Measurements from ENCODE around the gene HERPUD1. TPM values are rescaled to one million over a fixed set of nuclear protein-coding genes. Genes with fewer than 3 reads are reported as not detected.

HERPUD1 gene
- total RNA-seq, 3 donors from 2014 or later (not counting 1 experiment from before 2014, with no cell fraction given) = 181 to 266 (median 243) TPM

DNA sequence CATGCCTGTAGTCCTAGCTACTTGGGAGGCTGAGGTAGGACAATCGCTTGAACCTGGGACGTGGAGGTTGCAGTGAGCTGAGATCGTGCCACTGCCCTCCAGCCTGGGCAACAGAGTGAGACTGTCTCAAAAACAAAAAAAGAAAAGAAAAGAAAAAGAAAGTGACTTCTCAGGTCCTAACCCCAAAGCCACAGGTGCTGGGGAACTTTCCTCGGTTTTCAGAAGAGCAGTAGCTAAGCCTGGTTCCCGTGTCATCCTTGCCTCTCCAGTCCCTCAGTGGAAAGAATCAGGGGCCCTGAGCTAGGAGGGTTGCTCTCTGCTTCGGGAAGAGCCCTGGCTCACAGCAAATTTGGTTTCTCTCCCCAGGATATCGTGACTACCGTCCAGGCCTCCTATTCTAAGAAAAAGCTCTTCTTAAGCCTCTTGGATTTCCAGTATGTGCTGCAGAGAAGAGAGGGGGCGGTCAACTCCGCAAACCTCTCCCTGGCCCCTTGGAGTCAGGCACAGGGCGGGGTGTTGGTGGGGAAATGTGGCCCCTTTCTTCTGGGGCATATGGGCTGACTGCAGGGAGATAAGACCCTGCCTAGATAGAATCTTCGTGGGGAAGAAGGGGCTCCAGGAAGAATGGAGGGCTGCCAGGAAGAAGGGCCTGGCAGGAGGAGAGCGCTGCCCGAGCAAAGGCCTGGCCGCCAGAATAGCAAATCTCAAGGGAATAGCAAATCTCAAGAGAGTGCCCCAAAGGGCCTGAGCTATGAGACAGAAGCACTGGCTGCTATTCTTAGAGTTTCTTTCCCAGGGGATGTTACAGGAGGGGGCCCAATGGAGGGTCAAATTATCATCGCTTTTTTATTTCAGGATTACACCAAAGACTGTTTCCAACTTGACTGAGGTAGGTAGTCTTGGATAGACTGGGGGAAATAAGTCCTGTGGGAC is 49.1 kb downstream of the HERPUD1 start:
- peaks cover 0 to 6% of the 10 kb centered on the region in 2 donors for H3K27me3 Mint-ChIP-seq (ENCODE audit: low read depth in 2 of 2)
- TF ChIP-seq, protein P1, sequence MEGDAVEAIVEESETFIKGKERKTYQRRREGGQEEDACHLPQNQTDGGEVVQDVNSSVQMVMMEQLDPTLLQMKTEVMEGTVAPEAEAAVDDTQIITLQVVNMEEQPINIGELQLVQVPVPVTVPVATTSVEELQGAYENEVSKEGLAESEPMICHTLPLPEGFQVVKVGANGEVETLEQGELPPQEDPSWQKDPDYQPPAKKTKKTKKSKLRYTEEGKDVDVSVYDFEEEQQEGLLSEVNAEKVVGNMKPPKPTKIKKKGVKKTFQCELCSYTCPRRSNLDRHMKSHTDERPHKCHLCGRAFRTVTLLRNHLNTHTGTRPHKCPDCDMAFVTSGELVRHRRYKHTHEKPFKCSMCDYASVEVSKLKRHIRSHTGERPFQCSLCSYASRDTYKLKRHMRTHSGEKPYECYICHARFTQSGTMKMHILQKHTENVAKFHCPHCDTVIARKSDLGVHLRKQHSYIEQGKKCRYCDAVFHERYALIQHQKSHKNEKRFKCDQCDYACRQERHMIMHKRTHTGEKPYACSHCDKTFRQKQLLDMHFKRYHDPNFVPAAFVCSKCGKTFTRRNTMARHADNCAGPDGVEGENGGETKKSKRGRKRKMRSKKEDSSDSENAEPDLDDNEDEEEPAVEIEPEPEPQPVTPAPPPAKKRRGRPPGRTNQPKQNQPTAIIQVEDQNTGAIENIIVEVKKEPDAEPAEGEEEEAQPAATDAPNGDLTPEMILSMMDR (IDR thresholded peaks at IDR 0.05) = no peak
- ATAC-seq (no peak), DNase-seq (no peak)
- no peak overlapping the region for H3K4me3 ChIP-seq (ENCODE audit: low read length)
- H3K9me3 Mint-ChIP-seq = no peaks in the 10 kb centered on the region
- peaks cover 19 to 20% of the 10 kb centered on the region in 2 donors for H3K4me1 Mint-ChIP-seq
- H3K27ac ChIP-seq (ENCODE audit: low read length) = no peak overlapping the region
- no peaks in the 10 kb centered on the region for H3K9me3 ChIP-seq (ENCODE audit: control insufficient read depth, insufficient read depth, low read length)
- H3K36me3 Mint-ChIP-seq = no peaks in the 10 kb centered on the region
- intact Hi-C loops (cut with micrococcal nuclease) = no loop called here
- H3K36me3 ChIP-seq (ENCODE audit: control insufficient read depth, insufficient read depth, low read length) = no peaks in the 10 kb centered on the region
- WGBS (ENCODE audit: insufficient coverage) = 61% methylated on average over 16 of the region's 16 CpGs
- peaks cover 23% of the 10 kb centered on the region for H3K4me1 ChIP-seq (ENCODE audit: control insufficient read depth, insufficient read depth, low read length)
- H3K27me3 ChIP-seq (ENCODE audit: control insufficient read depth, insufficient read depth, low read length) = no peaks in the 10 kb centered on the region
- H3K27ac Mint-ChIP-seq = peak overlapping the region in 1 of 2 donors; percentile 38
- H3K4me3 Mint-ChIP-seq = no peak overlapping the region

DNA sequence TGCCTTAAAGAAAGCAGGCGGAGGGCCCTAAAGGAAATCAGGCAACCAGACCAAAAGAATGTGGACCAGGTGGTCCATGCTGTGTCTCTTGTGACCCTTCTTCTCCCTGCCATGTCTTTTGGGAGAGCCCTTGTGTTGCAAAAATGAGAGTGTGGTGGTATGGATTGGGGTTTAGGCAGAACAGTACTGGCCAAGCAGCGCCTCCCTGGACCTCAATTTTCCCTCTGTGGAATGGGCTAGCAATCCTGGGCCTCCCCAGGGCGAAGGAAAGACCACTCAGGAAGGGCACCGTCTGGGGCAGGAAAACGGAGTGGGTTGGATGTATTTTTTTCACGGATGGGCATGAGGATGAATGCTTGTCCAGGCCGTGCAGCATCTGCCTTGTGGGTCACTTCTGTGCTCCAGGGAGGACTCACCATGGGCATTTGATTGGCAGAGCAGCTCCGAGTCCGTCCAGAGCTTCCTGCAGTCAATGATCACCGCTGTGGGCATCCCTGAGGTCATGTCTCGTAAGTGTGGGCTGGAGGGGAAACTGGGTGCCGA is 49.9 kb downstream of the HERPUD1 start:
- TF ChIP-seq, protein P1 (IDR thresholded peaks at IDR 0.05) = no peak
- ATAC-seq (no peak), DNase-seq (no peak)
- H3K36me3 Mint-ChIP-seq = no peaks in the 10 kb centered on the region
- H3K27ac ChIP-seq (ENCODE audit: low read length) = no peak overlapping the region
- no peak overlapping the region for H3K27ac Mint-ChIP-seq
- intact Hi-C loops (cut with micrococcal nuclease) = no loop called here
- peaks cover 0 to 3% of the 10 kb centered on the region in 2 donors for H3K27me3 Mint-ChIP-seq (ENCODE audit: low read depth in 2 of 2)
- no peak overlapping the region for H3K4me3 Mint-ChIP-seq
- H3K4me1 Mint-ChIP-seq = peaks cover 19 to 20% of the 10 kb centered on the region in 2 donors
- H3K27me3 ChIP-seq (ENCODE audit: control insufficient read depth, insufficient read depth, low read length) = no peaks in the 10 kb centered on the region
- no peaks in the 10 kb centered on the region for H3K9me3 ChIP-seq (ENCODE audit: control insufficient read depth, insufficient read depth, low read length)
- no peaks in the 10 kb centered on the region for H3K9me3 Mint-ChIP-seq
- 86% methylated on average over 12 of the region's 12 CpGs for WGBS (ENCODE audit: insufficient coverage)
- H3K4me1 ChIP-seq (ENCODE audit: control insufficient read depth, insufficient read depth, low read length) = peaks cover 30% of the 10 kb centered on the region
- no peak overlapping the region for H3K4me3 ChIP-seq (ENCODE audit: low read length)
- no peaks in the 10 kb centered on the region for H3K36me3 ChIP-seq (ENCODE audit: control insufficient read depth, insufficient read depth, low read length)

DNA sequence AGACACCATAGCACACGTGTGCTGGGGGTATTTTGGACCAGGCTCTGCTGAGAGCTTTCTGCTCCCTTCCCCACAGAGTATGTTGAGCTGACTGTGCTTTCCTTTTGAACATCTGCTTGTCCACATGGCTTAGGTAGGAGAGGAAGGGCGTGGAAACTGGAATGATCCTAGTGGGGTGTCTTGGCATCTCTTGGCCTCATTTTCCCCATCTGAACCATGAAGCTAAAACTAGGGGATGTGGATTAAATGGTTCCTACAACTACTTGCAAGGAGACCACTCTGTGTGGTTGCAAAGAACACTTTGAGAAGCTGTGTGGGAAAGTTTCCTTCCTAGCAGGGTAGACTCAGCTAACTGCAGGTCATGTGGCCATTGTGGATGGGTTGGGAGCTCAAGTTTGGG is 50.8 kb downstream of the HERPUD1 start:
- ATAC-seq (no peak), DNase-seq (no peak)
- H3K4me3 Mint-ChIP-seq = no peak overlapping the region
- no peak overlapping the region for H3K27ac Mint-ChIP-seq
- no peaks in the 10 kb centered on the region for H3K36me3 Mint-ChIP-seq
- no peak overlapping the region for H3K4me3 ChIP-seq (ENCODE audit: low read length)
- H3K4me1 ChIP-seq (ENCODE audit: control insufficient read depth, insufficient read depth, low read length) = peaks cover 35% of the 10 kb centered on the region
- H3K27ac ChIP-seq (ENCODE audit: low read length) = no peak overlapping the region
- 100% methylated on average over 2 of the region's 2 CpGs for WGBS (ENCODE audit: insufficient coverage)
- no peaks in the 10 kb centered on the region for H3K9me3 ChIP-seq (ENCODE audit: control insufficient read depth, insufficient read depth, low read length)
- H3K36me3 ChIP-seq (ENCODE audit: control insufficient read depth, insufficient read depth, low read length) = no peaks in the 10 kb centered on the region
- intact Hi-C loops (cut with micrococcal nuclease) = no loop called here
- TF ChIP-seq, protein P1 (IDR thresholded peaks at IDR 0.05) = no peak
- H3K27me3 Mint-ChIP-seq (ENCODE audit: low read depth in 2 of 2) = no peaks in the 10 kb centered on the region
- H3K9me3 Mint-ChIP-seq = no peaks in the 10 kb centered on the region
- H3K4me1 Mint-ChIP-seq = peaks cover 22 to 23% of the 10 kb centered on the region in 2 donors
- no peaks in the 10 kb centered on the region for H3K27me3 ChIP-seq (ENCODE audit: control insufficient read depth, insufficient read depth, low read length)

Data from natural killer cell (primary cell).